Spleen (tissue), 11 donors: Measurements from ENCODE around the gene RABEPK. TPM values are rescaled to one million over a fixed set of nuclear protein-coding genes. Genes with fewer than 3 reads are reported as not detected.

ENCODE experiments used
- DNase-seq: peaks from one replicate; pipeline ENCODE4 v3.0.0-alpha.2; 2020
- H3K27ac ChIP-seq, 8 donors: fragments of 200-600 bp; sonication (generic) in 7 of 8; 1 replicate in 4 of 8; 2 replicates in 4 of 8; pipeline versions ENCODE4 v1.5.0 to v1.8.0; 2016 to 2021; ENCODE audit warnings: inconsistent platforms in 4 of 8, mild to moderate bottlenecking in 4 of 8, moderate library complexity in 1 of 8
- H3K27me3 ChIP-seq, 7 donors: fragments of 200-600 bp; sonication (generic) in 6 of 7; replicated peaks in 1 of 7; 1 replicate in 4 of 7; 2 replicates in 3 of 7; pipeline versions ENCODE4 v1.5.0 to v1.8.0; 2016 to 2021; ENCODE audit warnings: inconsistent platforms in 3 of 7, mild to moderate bottlenecking in 1 of 7
- H3K36me3 ChIP-seq, 6 donors: fragments of 200-600 bp; sonication (generic) in 5 of 6; 1 replicate in 4 of 6; 2 replicates in 2 of 6; pipeline versions ENCODE4 v1.5.0 to v1.8.0; 2016 to 2021; ENCODE audit warnings: inconsistent platforms in 2 of 6
- H3K4me1 ChIP-seq, 6 donors: fragments of 200-600 bp; sonication (generic) in 5 of 6; 1 replicate in 3 of 6; 2 replicates in 3 of 6; pipeline versions ENCODE4 v1.5.0 to v1.8.0; 2016 to 2021; ENCODE audit warnings: inconsistent platforms in 3 of 6
- H3K4me3 ChIP-seq, 8 donors: fragments of 200-600 bp; sonication (generic) in 7 of 8; 1 replicate in 4 of 8; 2 replicates in 4 of 8; pipeline versions ENCODE4 v1.5.0 to v1.8.0; 2016 to 2021; ENCODE audit warnings: inconsistent platforms in 4 of 8, mild to moderate bottlenecking in 4 of 8, moderate library complexity in 2 of 8
- H3K9me3 ChIP-seq, 8 donors: fragments of 200-600 bp; sonication (generic) in 7 of 8; 1 replicate in 4 of 8; 2 replicates in 4 of 8; pipeline versions ENCODE4 v1.5.0 to v1.8.0; 2016 to 2021; ENCODE audit warnings: inconsistent platforms in 4 of 8
- CTCF ChIP-seq, 11 experiments: fragments of 200-600 bp in 7 of 11; fragments of 450-650 bp in 4 of 11; sonication (generic) in 4 of 11; IDR thresholded peaks in 8 of 11; conservative IDR thresholded peaks in 3 of 11; 1 replicate in 7 of 11; 2 replicates in 4 of 11; pipeline versions ENCODE4 v1.4.0 to v1.8.0; 2016 to 2021; ENCODE audit warnings: antibody characterized with exemption in 11 of 11, inconsistent platforms in 4 of 11, mild to moderate bottlenecking in 1 of 11
- POLR2A ChIP-seq, 3 donors: fragments of 450-650 bp; IDR thresholded peaks; one replicate each; pipeline ENCODE4 v1.5.1; 2017; ENCODE audit warnings: antibody characterized with exemption in 3 of 3, mild to moderate bottlenecking in 1 of 3
- POLR2AphosphoS5 ChIP-seq, 3 donors: sonication (generic); formaldehyde crosslinking; IDR thresholded peaks; one replicate each; pipeline ENCODE4 v1.5.1; 2017; ENCODE audit warnings: antibody characterized with exemption in 3 of 3
- WGBS, 5 donors: extraction: QIAGEN DNeasy Blood & Tissue Kit in 3 of 5; methylation state at CpG; one replicate each; pipeline versions ENCODE4 v1.1.5 to v1.1.7; 2013 to 2018; 5-methylcytosine and 5-hydroxymethylcytosine counted together
- intact Hi-C: fragments of 100-400 bp; cut with DNase I; formaldehyde crosslinking; loops from one replicate; pipeline ENCODE4 v1.15.0; 2023; ENCODE audit warnings: low total_unique reads
- polyA plus RNA-seq, 3 donors: library from polyadenylated mRNA; stranded (reverse); fragments of 200-250 nt; gene quantifications; one replicate each; pipeline ENCODE4 v1.2.1, GENCODE V29; 2013
- total RNA-seq, 7 donors: library from RNA; depleted of rRNA in 3 of 7; stranded (reverse); fragments of >200 nt in 3 of 7; fragmentation: NEBNext Ultra II Directional in 4 of 7; extraction: Animal tissue kit (Norgen Biotek cat#: 25700) in 4 of 7; gene quantifications; one replicate each; pipeline versions ENCODE4 v1.1.0 to v1.2.1, GENCODE V29; 2016 to 2021
- donor health status: healthy with polysubstance abuse.
- donor health status: DM: no; HTN: no; CAD: no; lungs with moderate emphysema.
- donor health status: DM: no; HTN: no; CAD: no.
- donor health status: Bipolar disorder and iron deficiency.
- donor health status: healthy.
- donor health status: DM: no; HTN: no; CAD: no.
- donor health status: DM: yes; HTN: yes; CAD: no.

RABEPK gene
- total and polyA plus RNA-seq, 10 donors: 6.2 to 17.1 (median 11.9) TPM

DNA sequence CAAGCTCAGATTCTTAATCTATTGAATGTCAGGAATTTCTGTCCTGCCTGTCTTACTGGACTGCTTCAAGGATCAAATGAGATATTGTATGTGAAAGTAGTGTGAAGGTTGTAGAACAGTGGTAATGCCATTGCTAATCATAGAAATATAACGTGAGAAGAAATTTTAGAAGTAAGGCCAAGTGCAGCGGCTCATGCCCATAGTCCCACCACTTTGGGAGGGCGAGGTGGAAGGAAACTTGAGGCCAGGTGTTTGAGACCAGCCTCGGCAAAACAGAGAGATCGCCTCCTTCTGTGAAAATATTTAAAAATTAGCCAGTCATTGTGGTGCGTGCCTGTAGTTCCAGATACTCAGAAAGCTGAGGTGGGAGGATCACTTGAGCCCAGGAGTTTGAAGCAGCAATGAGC lies 45.9 kb downstream of the RABEPK start:
- Histone ChIP-seq H3K9me3 (no peaks in the 10 kb centered on the region), H3K27me3 (no peaks in the 10 kb centered on the region), H3K36me3 (no peaks in the 10 kb centered on the region), H3K4me1 (peaks cover 4 to 18% (median 12%) of the 10 kb centered on the region in 6 donors), H3K4me3 (no peak overlapping the region), H3K27ac (no peak overlapping the region)
- 64 to 82% (median 71%) methylated on average over 6 of the region's 6 CpGs for WGBS, 5 donors
- intact Hi-C loops: no loop called here
- TF ChIP-seq POLR2AphosphoS5 (IDR thresholded peaks at IDR 0.05): no peak
- TF ChIP-seq CTCF (IDR thresholded peaks at IDR 0.05 in 8 of 11, conservative IDR thresholded peaks at IDR 0.05 in 3 of 11): no peak
- TF ChIP-seq POLR2A (IDR thresholded peaks at IDR 0.05): no peak
- no peak for DNase-seq

DNA sequence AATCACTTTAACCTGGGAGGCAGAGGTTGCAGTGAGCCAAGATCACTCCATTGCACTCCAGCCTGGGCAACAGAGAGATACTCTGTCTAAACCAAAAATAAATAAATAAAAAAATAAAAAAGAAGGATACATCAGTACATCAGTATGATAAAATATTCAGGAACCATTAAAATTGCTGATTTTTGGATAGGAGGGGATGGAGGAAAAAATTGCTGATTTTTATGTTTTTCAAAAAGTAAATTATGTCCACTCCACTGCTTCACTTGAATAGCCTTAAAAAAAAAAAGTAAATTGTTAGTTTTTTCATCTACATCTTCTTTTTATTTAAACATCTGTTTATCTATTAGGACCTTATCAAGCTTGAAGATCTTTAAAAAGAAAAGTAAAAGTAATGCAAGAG lies 53.9 kb downstream of the RABEPK start:
- no peaks in the 10 kb centered on the region for H3K9me3 ChIP-seq
- no peaks in the 10 kb centered on the region for H3K27me3 ChIP-seq
- H3K4me3 ChIP-seq: no peak overlapping the region
- intact Hi-C loops: no loop called here
- TF ChIP-seq POLR2AphosphoS5 (IDR thresholded peaks at IDR 0.05): no peak
- no peak for TF ChIP-seq CTCF (IDR thresholded peaks at IDR 0.05 in 8 of 11, conservative IDR thresholded peaks at IDR 0.05 in 3 of 11)
- no peak for TF ChIP-seq POLR2A (IDR thresholded peaks at IDR 0.05)
- DNase-seq: no peak
- H3K4me1 ChIP-seq: peaks cover 0 to 12% (median 2%) of the 10 kb centered on the region in 6 donors
- no peak overlapping the region for H3K27ac ChIP-seq
- H3K36me3 ChIP-seq: no peaks in the 10 kb centered on the region

DNA sequence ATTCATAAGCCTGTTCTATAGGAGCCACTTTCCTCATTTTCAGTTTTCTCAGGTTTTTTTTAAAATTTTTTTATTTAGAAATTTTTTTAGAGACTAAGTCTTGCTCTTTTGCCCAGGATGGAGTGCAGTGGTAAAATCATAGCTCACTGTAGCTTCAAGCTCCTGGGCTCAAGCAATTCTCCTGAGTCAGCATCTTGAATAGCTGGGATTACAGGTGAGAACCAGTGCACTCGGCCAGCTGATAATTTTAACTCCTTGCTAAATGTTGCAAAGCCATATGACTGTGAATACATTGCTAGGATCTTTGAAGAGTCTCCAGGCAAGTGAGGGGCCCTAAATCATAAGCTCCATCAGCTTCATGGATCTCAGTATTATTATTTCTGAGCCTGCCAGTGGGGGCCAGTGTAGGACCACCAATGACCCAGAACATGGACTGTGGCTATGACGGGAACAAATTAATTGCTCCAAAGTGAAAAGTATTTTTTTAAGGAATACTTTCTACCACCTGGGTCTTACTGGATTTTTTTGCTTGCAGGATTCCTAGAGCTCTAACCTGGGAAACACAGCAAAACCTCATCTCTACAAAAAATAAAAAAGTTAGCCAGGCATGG lies 55.5 kb downstream of the RABEPK start:
- no peak overlapping the region for H3K27ac ChIP-seq
- H3K36me3 ChIP-seq: no peaks in the 10 kb centered on the region
- intact Hi-C loops: no loop called here
- no peak for DNase-seq
- WGBS, 5 donors: 44 to 75% (median 55%) methylated on average over 2 of the region's 2 CpGs
- TF ChIP-seq CTCF (IDR thresholded peaks at IDR 0.05 in 8 of 11, conservative IDR thresholded peaks at IDR 0.05 in 3 of 11) (peak in 2 of 11 experiments; percentile 6 to 19), POLR2AphosphoS5 (IDR thresholded peaks at IDR 0.05) (no peak)
- H3K4me1 ChIP-seq: peaks cover 0 to 28% (median 6%) of the 10 kb centered on the region in 6 donors
- H3K4me3 ChIP-seq: no peak overlapping the region
- H3K9me3 ChIP-seq: peaks cover 0 to 8% (median 0%) of the 10 kb centered on the region in 8 donors
- H3K27me3 ChIP-seq: no peaks in the 10 kb centered on the region

GRCh38 chr9:125258160-125258785 lies 57.9 kb downstream of the RABEPK start:
- intact Hi-C loops: no loop called here
- H3K9me3 ChIP-seq: peaks cover 0 to 10% (median 0%) of the 10 kb centered on the region in 8 donors

More at GRCh38 chr9:125258160-125258785, 57.9 kb downstream of the RABEPK start:
- H3K4me3 ChIP-seq: peak overlapping the region in 1 of 8 donors; percentile 8
- H3K4me1 ChIP-seq: peaks cover 8 to 46% (median 22%) of the 10 kb centered on the region in 6 donors
- no peaks in the 10 kb centered on the region for H3K36me3 ChIP-seq
- no peak for DNase-seq
- peak overlapping the region in 6 of 8 donors; percentile 69 to 98 (median 87) for H3K27ac ChIP-seq
- no peaks in the 10 kb centered on the region for H3K27me3 ChIP-seq
- TF ChIP-seq POLR2AphosphoS5 (IDR thresholded peaks at IDR 0.05) (no peak), CTCF (IDR thresholded peaks at IDR 0.05 in 8 of 11, conservative IDR thresholded peaks at IDR 0.05 in 3 of 11) (no peak), POLR2A (IDR thresholded peaks at IDR 0.05) (no peak)
- 85 to 96% (median 89%) methylated on average over 6 of the region's 6 CpGs for WGBS, 5 donors
